ENCODE data around the gene CCDC142.

GRCh38 chr2:74511104-74511989 is 28.5 kb upstream of the CCDC142 start:
- TF ChIP-seq CTCF (IDR thresholded peaks at IDR 0.05; ENCODE audit: poor library complexity, severe bottlenecking) (no peak), MXI1 (conservative IDR thresholded peaks at IDR 0.05; ENCODE audit: poor library complexity, severe bottlenecking) (no peak), EZH2 (IDR thresholded peaks at IDR 0.05; ENCODE audit: borderline replicate concordance, insufficient read depth, low read length, poor library complexity, severe bottlenecking) (no peak), POLR2AphosphoS5 (IDR thresholded peaks at IDR 0.05) (no peak), RAD21 (conservative IDR thresholded peaks at IDR 0.05) (no peak), EP300 (conservative IDR thresholded peaks at IDR 0.05; ENCODE audit: poor library complexity, severe bottlenecking) (no peak), REST (IDR thresholded peaks at IDR 0.05; ENCODE audit: borderline replicate concordance) (no peak)
